Measurements from ENCODE around the gene ADGRB3. TPM values are rescaled to one million over a fixed set of nuclear protein-coding genes. Genes with fewer than 3 reads are reported as not detected.

The ADGRB3 gene
- total and polyA plus RNA-seq, 8 donors: 0.19 to 16.0 (median 0.61) TPM; not detected in 1

DNA sequence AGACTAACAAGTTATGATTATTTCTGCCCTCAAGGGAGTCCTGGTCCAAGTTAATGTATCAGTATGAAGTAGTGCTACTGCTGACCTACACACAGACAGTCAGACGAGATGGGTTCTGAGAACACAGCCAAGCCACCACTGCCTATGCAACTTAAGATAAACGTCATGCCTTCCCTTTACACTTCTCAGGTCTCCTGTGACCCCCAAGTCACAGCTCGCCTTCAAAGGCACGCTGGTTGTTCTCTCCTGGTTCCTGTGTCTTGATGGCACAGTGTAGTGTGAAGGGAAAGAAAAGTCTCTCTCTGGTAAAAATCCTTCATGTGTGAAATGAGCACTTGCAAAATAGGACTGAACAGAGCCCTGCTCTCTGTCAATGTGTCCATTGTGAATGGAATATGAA is 377.8 kb downstream of the ADGRB3 start:
- Histone ChIP-seq H3K9me3 (no peaks in the 10 kb centered on the region), H3K4me1 (no peaks in the 10 kb centered on the region), H3K4me3 (no peak overlapping the region), H3K27ac (no peak overlapping the region), H3K36me3 (no peaks in the 10 kb centered on the region), H3K27me3 (no peaks in the 10 kb centered on the region)
- no peak for TF ChIP-seq POLR2A (IDR thresholded peaks at IDR 0.05)
- TF ChIP-seq, protein P1, sequence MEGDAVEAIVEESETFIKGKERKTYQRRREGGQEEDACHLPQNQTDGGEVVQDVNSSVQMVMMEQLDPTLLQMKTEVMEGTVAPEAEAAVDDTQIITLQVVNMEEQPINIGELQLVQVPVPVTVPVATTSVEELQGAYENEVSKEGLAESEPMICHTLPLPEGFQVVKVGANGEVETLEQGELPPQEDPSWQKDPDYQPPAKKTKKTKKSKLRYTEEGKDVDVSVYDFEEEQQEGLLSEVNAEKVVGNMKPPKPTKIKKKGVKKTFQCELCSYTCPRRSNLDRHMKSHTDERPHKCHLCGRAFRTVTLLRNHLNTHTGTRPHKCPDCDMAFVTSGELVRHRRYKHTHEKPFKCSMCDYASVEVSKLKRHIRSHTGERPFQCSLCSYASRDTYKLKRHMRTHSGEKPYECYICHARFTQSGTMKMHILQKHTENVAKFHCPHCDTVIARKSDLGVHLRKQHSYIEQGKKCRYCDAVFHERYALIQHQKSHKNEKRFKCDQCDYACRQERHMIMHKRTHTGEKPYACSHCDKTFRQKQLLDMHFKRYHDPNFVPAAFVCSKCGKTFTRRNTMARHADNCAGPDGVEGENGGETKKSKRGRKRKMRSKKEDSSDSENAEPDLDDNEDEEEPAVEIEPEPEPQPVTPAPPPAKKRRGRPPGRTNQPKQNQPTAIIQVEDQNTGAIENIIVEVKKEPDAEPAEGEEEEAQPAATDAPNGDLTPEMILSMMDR (IDR thresholded peaks at IDR 0.05): no peak
- no peak for TF ChIP-seq EP300 (IDR thresholded peaks at IDR 0.05)
- intact Hi-C loops (cut with DNase I; ENCODE audit: low total_unique reads): no loop called here
- DNase-seq: no peak
- WGBS, 5 donors: 65 to 73% (median 67%) methylated on average over 4 of the region's 4 CpGs

GRCh38 chr6:69018906-69019305 is 383.8 kb downstream of the ADGRB3 start:
- Histone ChIP-seq H3K9me3 (no peaks in the 10 kb centered on the region), H3K4me3 (no peak overlapping the region), H3K27ac (no peak overlapping the region), H3K27me3 (no peaks in the 10 kb centered on the region), H3K36me3 (no peaks in the 10 kb centered on the region), H3K4me1 (no peaks in the 10 kb centered on the region)
- no peak for DNase-seq
- TF ChIP-seq EP300 (IDR thresholded peaks at IDR 0.05) (no peak), POLR2A (IDR thresholded peaks at IDR 0.05) (no peak), POLR2AphosphoS5 (IDR thresholded peaks at IDR 0.05) (no peak)
- TF ChIP-seq, protein P1 (IDR thresholded peaks at IDR 0.05): no peak
- intact Hi-C loops (cut with DNase I; ENCODE audit: low total_unique reads): no loop called here
- 94 to 100% (median 97%) methylated on average over 1 of the region's 1 CpG for WGBS, 5 donors

- Histone ChIP-seq H3K27me3 (no peaks in the 10 kb centered on the region), H3K9me3 (no peaks in the 10 kb centered on the region), H3K4me3 (no peak overlapping the region), H3K4me1 (no peaks in the 10 kb centered on the region), H3K27ac (no peak overlapping the region), H3K36me3 (no peaks in the 10 kb centered on the region)
- WGBS, 5 donors: 70 to 84% (median 75%) methylated on average over 4 of the region's 4 CpGs
- no peak for DNase-seq
- TF ChIP-seq EP300 (IDR thresholded peaks at IDR 0.05) (no peak), POLR2A (IDR thresholded peaks at IDR 0.05) (no peak), POLR2AphosphoS5 (IDR thresholded peaks at IDR 0.05) (no peak)
- TF ChIP-seq, protein P1 (IDR thresholded peaks at IDR 0.05): no peak
- intact Hi-C loops (cut with DNase I; ENCODE audit: low total_unique reads): no loop called here
Observed at GRCh38 chr6:69019832-69020231, 384.8 kb downstream of the ADGRB3 start.

GRCh38 chr6:69022993-69023392 is 387.9 kb downstream of the ADGRB3 start:
- DNase-seq: no peak
- no peak overlapping the region for H3K4me3 ChIP-seq
- H3K27me3 ChIP-seq: no peaks in the 10 kb centered on the region
- 56 to 70% (median 64%) methylated on average over 1 of the region's 1 CpG for WGBS, 5 donors
- intact Hi-C loops (cut with DNase I; ENCODE audit: low total_unique reads): no loop called here
- H3K36me3 ChIP-seq: no peaks in the 10 kb centered on the region
- H3K4me1 ChIP-seq: no peaks in the 10 kb centered on the region
- no peak overlapping the region for H3K27ac ChIP-seq
- TF ChIP-seq, protein P1 (IDR thresholded peaks at IDR 0.05): no peak
- TF ChIP-seq POLR2AphosphoS5 (IDR thresholded peaks at IDR 0.05) (no peak), EP300 (IDR thresholded peaks at IDR 0.05) (no peak), POLR2A (IDR thresholded peaks at IDR 0.05) (no peak)
- no peaks in the 10 kb centered on the region for H3K9me3 ChIP-seq
